PC-3 (cell line): ENCODE measurements around the gene MCU. TPM values are rescaled to one million over a fixed set of nuclear protein-coding genes. Genes with fewer than 3 reads are reported as not detected.

ENCODE experiments used
- ATAC-seq: fragments of 200-7000 bp; cut with Tn5 transposase; 2 replicates; pipeline ENCODE4 v1.9.1; 2020; ENCODE audit warnings: mild to moderate bottlenecking, moderate library complexity
- BruUV-seq: library from RNA; stranded (reverse); fragments of 400-500 nt; replicated peaks from 2 replicates; lab custom pipeline; 2021; lab: Mats Ljungman, UMichigan
- CTCF ChIA-PET: fragments of 300-600 bp; sonication (Branson Sonifier 250); formaldehyde crosslinking; loops from one replicate; lab custom pipeline; 2022; ENCODE audit warnings: antibody characterized with exemption; lab: Charles Lee
- POLR2A ChIA-PET: fragments of 300-600 bp; sonication (Branson Sonifier 250); formaldehyde crosslinking; loops from one replicate; lab custom pipeline; 2022; ENCODE audit warnings: antibody characterized with exemption; ENCODE audit not compliant: unreplicated experiment; lab: Charles Lee
- DNase-seq: peaks from one replicate; pipeline ENCODE4 v3.0.0-alpha.2; 2015
- H2AFZ ChIP-seq: fragments of 300-600 bp; sonication (generic); 2 replicates; pipeline ENCODE4 v1.6.0; 2016; ENCODE audit warnings: antibody characterized with exemption, low read length
- H3F3A ChIP-seq: fragments of 300-600 bp; sonication (generic); one replicate; pipeline ENCODE4 v1.6.0; 2017; ENCODE audit warnings: antibody characterized with exemption, low read length, control low read depth, mild to moderate bottlenecking; ENCODE audit not compliant: unreplicated experiment
- H3K27ac ChIP-seq: fragments of 300-600 bp; sonication (generic); 2 replicates; pipeline ENCODE4 v1.5.1; 2016; ENCODE audit warnings: mild to moderate bottlenecking, low read length
- H3K27me3 ChIP-seq: fragments of 300-600 bp; sonication (generic); 2 replicates; pipeline ENCODE4 v1.6.1; 2016; ENCODE audit warnings: low read length, mixed read lengths
- H3K36me3 ChIP-seq: fragments of 300-600 bp; sonication (generic); 2 replicates; pipeline ENCODE4 v1.6.1; 2016; ENCODE audit warnings: low read depth, mixed run types, low read length, mixed read lengths
- H3K4me1 ChIP-seq: fragments of 300-600 bp; sonication (generic); 2 replicates; pipeline ENCODE4 v1.5.1; 2016; ENCODE audit warnings: low read length; ENCODE audit not compliant: insufficient read depth
- H3K4me2 ChIP-seq: fragments of 300-600 bp; sonication (generic); 2 replicates; pipeline ENCODE4 v1.6.0; 2016; ENCODE audit warnings: low read length
- H3K4me3 ChIP-seq: fragments of 300-600 bp; sonication (generic); 2 replicates; pipeline ENCODE4 v1.5.1; 2016; ENCODE audit warnings: mild to moderate bottlenecking, low read length, mixed read lengths
- H3K79me2 ChIP-seq: fragments of 300-600 bp; sonication (generic); 2 replicates; pipeline ENCODE4 v1.6.1; 2017; ENCODE audit warnings: low read length, mixed read lengths
- H3K9ac ChIP-seq: fragments of 300-600 bp; sonication (generic); 2 replicates; pipeline ENCODE4 v1.6.0; 2016; ENCODE audit warnings: mild to moderate bottlenecking, low read length
- H3K9me2 ChIP-seq: fragments of 300-600 bp; sonication (generic); replicated peaks from 2 replicates; pipeline ENCODE4 v1.6.1; 2016; ENCODE audit warnings: mixed run types, low read length, mixed read lengths
- H3K9me3 ChIP-seq: fragments of 300-600 bp; sonication (generic); 2 replicates; pipeline ENCODE4 v1.6.1; 2016; ENCODE audit warnings: low read length, mixed read lengths
- H4K20me1 ChIP-seq: fragments of 300-600 bp; sonication (generic); 2 replicates; pipeline ENCODE4 v1.6.1; 2016; ENCODE audit warnings: low read length, mixed read lengths
- EZH2 ChIP-seq: fragments of 300-600 bp; sonication (generic); IDR thresholded peaks from one replicate; pipeline ENCODE4 v1.6.1; 2017; ENCODE audit warnings: antibody characterized with exemption, mild to moderate bottlenecking, low read length; ENCODE audit not compliant: unreplicated experiment
- EZH2phosphoT487 ChIP-seq: fragments of 300-600 bp; sonication (generic); IDR thresholded peaks from 2 replicates; pipeline ENCODE4 v1.6.1; 2018; ENCODE audit warnings: mild to moderate bottlenecking, antibody characterized with exemption, low read length, borderline replicate concordance
- intact Hi-C: fragments of 100-400 bp; cut with micrococcal nuclease; formaldehyde crosslinking; loops from 2 replicates; pipeline ENCODE4 v1.9.0; 2023
- total RNA-seq: library from RNA; depleted of rRNA; stranded (reverse); fragments of >200 nt; gene quantifications from 2 replicates; pipeline ENCODE4 v1.2.3, GENCODE V29; 2014
- TF ChIP-seq, protein P1 (sequence below): fragments of 300-600 bp; sonication (generic); conservative IDR thresholded peaks from 2 replicates; pipeline ENCODE4 v1.5.1; 2017; ENCODE audit warnings: antibody characterized with exemption, low read depth, mild to moderate bottlenecking, low read length

Gene MCU
- total RNA-seq, 1 experiment from 2014 or later: 21.5 TPM

- Histone ChIP-seq H3F3A (no peaks in the 10 kb centered on the region), H2AFZ (no peak overlapping the region), H3K4me2 (no peak overlapping the region), H3K4me3 (no peak overlapping the region), H3K36me3 (no peaks in the 10 kb centered on the region), H3K79me2 (no peaks in the 10 kb centered on the region), H3K4me1 (peaks cover 6% of the 10 kb centered on the region; the same call in 1 of the 2 replicates), H3K9me2 (no peaks in the 10 kb centered on the region), H3K27ac (no peak overlapping the region), H4K20me1 (no peaks in the 10 kb centered on the region), H3K27me3 (peaks cover 81% of the 10 kb centered on the region), H3K9ac (no peak overlapping the region), H3K9me3 (no peaks in the 10 kb centered on the region)
- ATAC-seq (no peak), DNase-seq (no peak)
- TF ChIP-seq EZH2 (no peak), EZH2phosphoT487 (no peak)
- TF ChIP-seq, protein P1, sequence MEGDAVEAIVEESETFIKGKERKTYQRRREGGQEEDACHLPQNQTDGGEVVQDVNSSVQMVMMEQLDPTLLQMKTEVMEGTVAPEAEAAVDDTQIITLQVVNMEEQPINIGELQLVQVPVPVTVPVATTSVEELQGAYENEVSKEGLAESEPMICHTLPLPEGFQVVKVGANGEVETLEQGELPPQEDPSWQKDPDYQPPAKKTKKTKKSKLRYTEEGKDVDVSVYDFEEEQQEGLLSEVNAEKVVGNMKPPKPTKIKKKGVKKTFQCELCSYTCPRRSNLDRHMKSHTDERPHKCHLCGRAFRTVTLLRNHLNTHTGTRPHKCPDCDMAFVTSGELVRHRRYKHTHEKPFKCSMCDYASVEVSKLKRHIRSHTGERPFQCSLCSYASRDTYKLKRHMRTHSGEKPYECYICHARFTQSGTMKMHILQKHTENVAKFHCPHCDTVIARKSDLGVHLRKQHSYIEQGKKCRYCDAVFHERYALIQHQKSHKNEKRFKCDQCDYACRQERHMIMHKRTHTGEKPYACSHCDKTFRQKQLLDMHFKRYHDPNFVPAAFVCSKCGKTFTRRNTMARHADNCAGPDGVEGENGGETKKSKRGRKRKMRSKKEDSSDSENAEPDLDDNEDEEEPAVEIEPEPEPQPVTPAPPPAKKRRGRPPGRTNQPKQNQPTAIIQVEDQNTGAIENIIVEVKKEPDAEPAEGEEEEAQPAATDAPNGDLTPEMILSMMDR: no peak
- POLR2A ChIA-PET: interaction anchor here (0.7 kb wide), 1 partner anchor 44 kb away, joined by 3 read pairs; no protein-coding TSS in a partner anchor
- intact Hi-C loops: no loop called here
- BruUV-seq: no TSS peak
- CTCF ChIA-PET: no interaction called here
These were observed 198.1 kb downstream of the MCU start for GRCh38 chr10:72890086-72890485.

DNA sequence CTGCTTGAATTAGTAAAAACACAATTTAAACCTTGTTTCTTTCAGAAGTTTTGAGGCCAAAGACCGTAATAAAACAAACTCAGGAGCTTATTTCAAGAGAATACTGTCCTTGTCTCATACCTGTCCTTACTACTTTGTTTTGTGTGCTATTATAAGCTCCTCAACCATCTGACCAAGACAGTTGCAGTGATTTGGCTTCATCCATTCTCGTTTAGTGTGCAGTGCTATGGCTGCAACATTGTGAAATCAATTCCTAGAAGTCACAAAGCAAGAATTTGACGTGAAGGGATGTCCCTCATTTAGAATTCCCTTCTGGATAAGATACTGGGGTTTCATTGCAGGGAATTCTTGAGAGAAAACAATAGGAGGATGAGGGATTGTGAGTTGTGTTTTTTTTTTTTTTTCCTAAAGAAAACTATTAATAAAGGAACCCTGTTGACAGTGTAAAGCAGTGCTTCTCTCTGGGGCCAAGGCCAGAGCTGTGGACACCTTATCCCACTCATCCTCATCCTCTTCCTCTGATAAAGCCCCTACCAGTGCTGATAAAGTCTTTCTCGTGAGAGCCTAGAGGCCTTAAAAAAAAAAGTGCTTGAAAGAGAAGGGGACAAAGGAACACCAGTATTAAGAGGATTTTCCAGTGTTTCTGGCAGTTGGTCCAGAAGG lies 201.3 kb downstream of the MCU start, which contains the start of gene OIT3:
Gene OIT3, plus strand, starts transcription at position 604 of the 663 bp plus-strand sequence. CDS start 60 bp downstream, outside the sequence.
- TF ChIP-seq, protein P1: no peak
- TF ChIP-seq EZH2: no peak
- no peak for TF ChIP-seq EZH2phosphoT487
- no peaks in the 10 kb centered on the region for H3K9me3 ChIP-seq
- peaks cover 77% of the 10 kb centered on the region for H3K27me3 ChIP-seq
- H3K9ac ChIP-seq: no peak within 1 kb of the TSS
- H2AFZ ChIP-seq: no peak within 1 kb of the TSS
- H3K4me3 ChIP-seq: no peak within 1 kb of the TSS
- no TSS peak for BruUV-seq
- CTCF ChIA-PET: interaction anchor here (1.0 kb wide), 1 partner anchor 59 kb away, joined by 4 read pairs; no protein-coding TSS in a partner anchor
- H4K20me1 ChIP-seq: no peaks in the 10 kb centered on the region
- no peaks in the 10 kb centered on the region for H3F3A ChIP-seq
- H3K9me2 ChIP-seq: no peaks in the 10 kb centered on the region
- no peaks in the 10 kb centered on the region for H3K4me1 ChIP-seq
- no peaks in the 10 kb centered on the region for H3K79me2 ChIP-seq
- POLR2A ChIA-PET: no interaction called here
- intact Hi-C loops: no loop called here
- H3K36me3 ChIP-seq: no peaks in the 10 kb centered on the region
- no peak within 1 kb of the TSS for H3K4me2 ChIP-seq
- DNase-seq: no peak
- H3K27ac ChIP-seq: no peak within 1 kb of the TSS
- ATAC-seq: no peak

GRCh38 chr10:72895236-72895850 lies 203.4 kb downstream of the MCU start:
- Histone ChIP-seq H3K27me3 (peaks cover 64% of the 10 kb centered on the region), H3K4me1 (no peaks in the 10 kb centered on the region), H3K27ac (no peak overlapping the region), H3K9ac (no peak overlapping the region), H3K79me2 (no peaks in the 10 kb centered on the region), H3K9me3 (no peaks in the 10 kb centered on the region), H3K4me3 (no peak overlapping the region), H3K9me2 (no peaks in the 10 kb centered on the region), H3F3A (no peaks in the 10 kb centered on the region), H2AFZ (no peak overlapping the region), H4K20me1 (no peaks in the 10 kb centered on the region), H3K36me3 (no peaks in the 10 kb centered on the region), H3K4me2 (no peak overlapping the region)
- intact Hi-C loops: no loop called here
- ChIA-PET CTCF (no interaction called here), POLR2A (interaction anchor here (0.7 kb wide), 1 partner anchor 196 kb away, joined by 3 read pairs; no protein-coding TSS in a partner anchor)
- TF ChIP-seq, protein P1: no peak
- TF ChIP-seq EZH2phosphoT487 (no peak; the same call in 1 of the 2 replicates), EZH2 (no peak)
- ATAC-seq (no peak), DNase-seq (no peak)
- no TSS peak for BruUV-seq
